Spleen (tissue), 7 donors: ENCODE data around the gene CACNA1D.
"Not testable (repeated sequence)": the region's sequence is repeated elsewhere in the genome, so short reads cannot be mapped to it uniquely, and the experiment has no call there.

Experiments used
- CTCF ChIP-seq, 11 experiments: fragments of 200-600 bp in 7 of 11; fragments of 450-650 bp in 4 of 11; sonication (generic) in 4 of 11; IDR thresholded peaks in 8 of 11; conservative IDR thresholded peaks in 3 of 11; 1 replicate in 7 of 11; 2 replicates in 4 of 11; pipeline versions ENCODE4 v1.4.0 to v1.8.0; 2016 to 2021; ENCODE audit warnings: antibody characterized with exemption in 11 of 11, inconsistent platforms in 4 of 11, mild to moderate bottlenecking in 1 of 11
- POLR2A ChIP-seq, 3 donors: fragments of 450-650 bp; IDR thresholded peaks; one replicate each; pipeline ENCODE4 v1.5.1; 2017; ENCODE audit warnings: antibody characterized with exemption in 3 of 3, mild to moderate bottlenecking in 1 of 3
- POLR2AphosphoS5 ChIP-seq, 3 donors: sonication (generic); formaldehyde crosslinking; IDR thresholded peaks; one replicate each; pipeline ENCODE4 v1.5.1; 2017; ENCODE audit warnings: antibody characterized with exemption in 3 of 3
- donor health status: DM: no; HTN: no; CAD: no; lungs with moderate emphysema.
- donor health status: DM: no; HTN: no; CAD: no.
- donor health status: DM: no; HTN: no; CAD: no.

- TF ChIP-seq POLR2AphosphoS5 (IDR thresholded peaks at IDR 0.05); CTCF (IDR thresholded peaks at IDR 0.05 in 8 of 11, conservative IDR thresholded peaks at IDR 0.05 in 3 of 11); POLR2A (IDR thresholded peaks at IDR 0.05): not testable (repeated sequence)
Measured at GRCh38 chr3:53476372-53476771, 18.0 kb upstream of the CACNA1D start.
